Measurements from ENCODE around the gene SLC25A47.

The SLC25A47 gene

DNA sequence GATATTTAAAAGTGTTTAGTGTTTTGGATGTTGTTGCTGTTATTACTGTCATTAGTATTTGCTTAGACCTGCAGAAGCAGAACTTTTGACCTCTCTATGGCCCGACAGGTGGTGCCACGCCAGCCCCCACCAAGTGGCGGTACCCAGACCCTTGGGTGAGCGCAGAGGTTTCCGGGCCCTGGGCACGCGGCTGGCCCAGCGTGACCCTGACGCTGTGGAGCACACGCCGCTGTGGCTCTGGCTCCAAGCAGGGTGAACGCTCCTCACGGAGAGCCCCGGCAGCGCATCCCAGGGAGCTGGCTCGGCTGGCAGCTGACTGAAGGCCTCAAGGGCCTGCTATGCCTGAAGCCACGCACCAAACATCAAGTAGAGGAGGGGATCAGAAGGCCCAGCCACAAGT, 22.6 kb downstream of the SLC25A47 start:
- no peak for FAIRE-seq
- TF ChIP-seq, protein P1, sequence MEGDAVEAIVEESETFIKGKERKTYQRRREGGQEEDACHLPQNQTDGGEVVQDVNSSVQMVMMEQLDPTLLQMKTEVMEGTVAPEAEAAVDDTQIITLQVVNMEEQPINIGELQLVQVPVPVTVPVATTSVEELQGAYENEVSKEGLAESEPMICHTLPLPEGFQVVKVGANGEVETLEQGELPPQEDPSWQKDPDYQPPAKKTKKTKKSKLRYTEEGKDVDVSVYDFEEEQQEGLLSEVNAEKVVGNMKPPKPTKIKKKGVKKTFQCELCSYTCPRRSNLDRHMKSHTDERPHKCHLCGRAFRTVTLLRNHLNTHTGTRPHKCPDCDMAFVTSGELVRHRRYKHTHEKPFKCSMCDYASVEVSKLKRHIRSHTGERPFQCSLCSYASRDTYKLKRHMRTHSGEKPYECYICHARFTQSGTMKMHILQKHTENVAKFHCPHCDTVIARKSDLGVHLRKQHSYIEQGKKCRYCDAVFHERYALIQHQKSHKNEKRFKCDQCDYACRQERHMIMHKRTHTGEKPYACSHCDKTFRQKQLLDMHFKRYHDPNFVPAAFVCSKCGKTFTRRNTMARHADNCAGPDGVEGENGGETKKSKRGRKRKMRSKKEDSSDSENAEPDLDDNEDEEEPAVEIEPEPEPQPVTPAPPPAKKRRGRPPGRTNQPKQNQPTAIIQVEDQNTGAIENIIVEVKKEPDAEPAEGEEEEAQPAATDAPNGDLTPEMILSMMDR (IDR thresholded peaks at IDR 0.05; ENCODE audit: insufficient read depth, missing control alignments), result no peak
- DNase-seq (ENCODE audit: insufficient read length, low spot score), result no peak

- TF ChIP-seq, protein P1 (IDR thresholded peaks at IDR 0.05; ENCODE audit: insufficient read depth, missing control alignments), result no peak
- no peak for FAIRE-seq
- no peak for DNase-seq (ENCODE audit: insufficient read length, low spot score)
Measured at GRCh38 chr14:100346306-100347091, 23.4 kb downstream of the SLC25A47 start.

DNA sequence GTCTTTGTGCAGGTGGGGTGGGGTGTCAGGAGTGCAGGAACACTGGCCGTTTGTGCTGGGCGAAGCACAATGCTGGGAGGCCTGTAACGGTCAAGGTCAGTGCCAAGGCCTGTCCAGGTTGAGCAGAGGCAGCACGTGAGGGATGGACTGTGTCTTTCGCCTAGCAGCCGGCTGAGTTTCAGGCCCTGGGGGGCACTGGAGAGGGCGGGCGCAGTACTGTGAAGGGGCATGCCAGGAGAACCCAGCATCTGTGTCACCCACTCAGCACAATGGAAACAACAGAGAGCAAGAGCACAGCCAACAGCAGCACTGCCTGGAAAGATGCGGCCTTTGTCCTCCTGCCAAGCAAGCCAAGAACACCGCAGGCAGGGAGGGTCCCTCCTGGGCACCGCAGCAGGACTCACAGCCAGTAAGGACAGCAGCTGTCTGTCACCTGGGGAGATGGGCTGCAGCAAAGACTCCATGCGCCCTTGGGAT, 25.2 kb downstream of the SLC25A47 start:
- no peak for FAIRE-seq
- TF ChIP-seq, protein P1 (IDR thresholded peaks at IDR 0.05; ENCODE audit: insufficient read depth, missing control alignments), result no peak
- no peak for DNase-seq (ENCODE audit: insufficient read length, low spot score)

- FAIRE-seq (no peak), DNase-seq (ENCODE audit: insufficient read length, low spot score) (no peak)
- TF ChIP-seq, protein P1 (IDR thresholded peaks at IDR 0.05; ENCODE audit: insufficient read depth, missing control alignments), result no peak
Measured at GRCh38 chr14:100348784-100349685, 25.9 kb downstream of the SLC25A47 start.

GRCh38 chr14:100350276-100350926, 27.3 kb downstream of the SLC25A47 start:
- TF ChIP-seq, protein P1 (IDR thresholded peaks at IDR 0.05; ENCODE audit: insufficient read depth, missing control alignments), result no peak
- DNase-seq (ENCODE audit: insufficient read length, low spot score) (no peak), FAIRE-seq (no peak)

- TF ChIP-seq, protein P1 (IDR thresholded peaks at IDR 0.05; ENCODE audit: insufficient read depth, missing control alignments), result no peak
- DNase-seq (ENCODE audit: insufficient read length, low spot score), result no peak
- no peak for FAIRE-seq
Measured at GRCh38 chr14:100350986-100351385, 27.8 kb downstream of the SLC25A47 start.
